Peyer's patch (tissue), 4 donors: Measurements from ENCODE around the gene CABYR. TPM values are rescaled to one million over a fixed set of nuclear protein-coding genes. Genes with fewer than 3 reads are reported as not detected.

ENCODE experiments used
- DNase-seq, 3 donors: peaks; one replicate each; pipeline ENCODE4 v3.0.0-alpha.2; 2017 to 2019
- H3K27ac ChIP-seq, 4 donors: fragments of 200-600 bp; sonication (generic); one replicate each; pipeline ENCODE4 v1.5.1; 2016 to 2019
- H3K27me3 ChIP-seq, 2 donors: fragments of 200-600 bp; sonication (generic); one replicate each; pipeline ENCODE4 v1.5.1; 2019
- H3K36me3 ChIP-seq, 3 donors: fragments of 200-600 bp; sonication (generic); one replicate each; pipeline ENCODE4 v1.5.1; 2016 to 2019
- H3K4me1 ChIP-seq, 4 donors: fragments of 200-600 bp; sonication (generic); one replicate each; pipeline ENCODE4 v1.5.1; 2016 to 2019
- H3K4me3 ChIP-seq, 4 donors: fragments of 200-600 bp; sonication (generic); 1 replicate in 3 of 4; 2 replicates in 1 of 4; pipeline ENCODE4 v1.5.1; 2016 to 2019; ENCODE audit warnings: mild to moderate bottlenecking in 1 of 4
- H3K9me3 ChIP-seq, 4 donors: fragments of 200-600 bp; sonication (generic); one replicate each; pipeline ENCODE4 v1.5.1; 2016 to 2019; ENCODE audit warnings: mild to moderate bottlenecking in 1 of 4
- CTCF ChIP-seq, 6 experiments: fragments of 450-650 bp in 4 of 6; fragments of 200-600 bp in 2 of 6; sonication (generic) in 1 of 6; IDR thresholded peaks; one replicate each; pipeline ENCODE4 v1.5.1; 2017 to 2019; ENCODE audit warnings: antibody characterized with exemption in 6 of 6, mild to moderate bottlenecking in 3 of 6, moderate library complexity in 1 of 6
- POLR2A ChIP-seq, 2 donors: fragments of 450-650 bp; IDR thresholded peaks; one replicate each; pipeline ENCODE4 v1.5.1; 2017; ENCODE audit warnings: antibody characterized with exemption in 2 of 2, mild to moderate bottlenecking in 2 of 2, moderate library complexity in 2 of 2
- total RNA-seq, 4 donors: library from RNA; depleted of rRNA; stranded (reverse); fragments of >200 nt; gene quantifications; one replicate each; pipeline ENCODE4 v1.1.0, GENCODE V29; 2016

Gene CABYR
- total RNA-seq, 4 donors from 2014 or later, result 0.67 TPM; not detected in 3

GRCh38 chr18:24120676-24121075, 18.2 kb upstream of the CABYR start:
- Histone ChIP-seq H3K9me3 (no peaks in the 10 kb centered on the region), H3K4me1 (no peaks in the 10 kb centered on the region), H3K4me3 (no peak overlapping the region), H3K36me3 (peaks cover 0 to 14% (median 0%) of the 10 kb centered on the region in 3 donors), H3K27me3 (no peaks in the 10 kb centered on the region), H3K27ac (no peak overlapping the region)
- TF ChIP-seq CTCF (IDR thresholded peaks at IDR 0.05), result no peak
- TF ChIP-seq POLR2A (IDR thresholded peaks at IDR 0.05), result no peak
- no peak for DNase-seq

GRCh38 chr18:24121625-24122024, 17.2 kb upstream of the CABYR start:
- H3K9me3 ChIP-seq, result no peaks in the 10 kb centered on the region
- no peaks in the 10 kb centered on the region for H3K27me3 ChIP-seq
- no peaks in the 10 kb centered on the region for H3K4me1 ChIP-seq
- peaks cover 0 to 11% (median 0%) of the 10 kb centered on the region in 3 donors for H3K36me3 ChIP-seq
- no peak overlapping the region for H3K27ac ChIP-seq
- TF ChIP-seq CTCF (IDR thresholded peaks at IDR 0.05) (no peak), POLR2A (IDR thresholded peaks at IDR 0.05) (no peak)
- DNase-seq, result no peak
- no peak overlapping the region for H3K4me3 ChIP-seq

GRCh38 chr18:24126155-24126961, 12.5 kb upstream of the CABYR start:
- Histone ChIP-seq H3K4me1 (no peaks in the 10 kb centered on the region), H3K27me3 (no peaks in the 10 kb centered on the region), H3K36me3 (peaks cover 0 to 16% (median 0%) of the 10 kb centered on the region in 3 donors), H3K4me3 (no peak overlapping the region), H3K27ac (no peak overlapping the region), H3K9me3 (no peaks in the 10 kb centered on the region)
- DNase-seq, result no peak
- TF ChIP-seq CTCF (IDR thresholded peaks at IDR 0.05) (no peak), POLR2A (IDR thresholded peaks at IDR 0.05) (no peak)

GRCh38 chr18:24127735-24128134, 11.1 kb upstream of the CABYR start:
- H3K36me3 ChIP-seq, result peaks cover 0 to 16% (median 0%) of the 10 kb centered on the region in 3 donors
- DNase-seq, result no peak
- TF ChIP-seq CTCF (IDR thresholded peaks at IDR 0.05), result no peak
- no peak for TF ChIP-seq POLR2A (IDR thresholded peaks at IDR 0.05)
- H3K27ac ChIP-seq, result no peak overlapping the region
- no peak overlapping the region for H3K4me3 ChIP-seq
- no peaks in the 10 kb centered on the region for H3K9me3 ChIP-seq
- no peaks in the 10 kb centered on the region for H3K27me3 ChIP-seq
- H3K4me1 ChIP-seq, result no peaks in the 10 kb centered on the region

GRCh38 chr18:24128700-24129099, 10.2 kb upstream of the CABYR start:
- Histone ChIP-seq H3K4me1 (no peaks in the 10 kb centered on the region), H3K27ac (no peak overlapping the region), H3K4me3 (no peak overlapping the region), H3K27me3 (no peaks in the 10 kb centered on the region), H3K36me3 (peaks cover 0 to 16% (median 0%) of the 10 kb centered on the region in 3 donors), H3K9me3 (no peaks in the 10 kb centered on the region)
- no peak for DNase-seq
- TF ChIP-seq POLR2A (IDR thresholded peaks at IDR 0.05) (no peak), CTCF (IDR thresholded peaks at IDR 0.05) (no peak)
